ENCODE results near the gene HNRNPUL1. TPM values are rescaled to one million over a fixed set of nuclear protein-coding genes. Genes with fewer than 3 reads are reported as not detected.
A peak's percentile ranks its signal among the peaks of the same experiment; 100 is the strongest.

HNRNPUL1 gene
- total RNA-seq, 5 donors from 2014 or later (not counting 1 experiment from before 2014, with no cell fraction given), result 275 to 350 (median 307) TPM

GRCh38 chr19:41269055-41269454 is 4.9 kb downstream of the HNRNPUL1 start:
- no peak overlapping the region for H3K27ac Mint-ChIP-seq

GRCh38 chr19:41269571-41269970 is 5.4 kb downstream of the HNRNPUL1 start:
- Mint-ChIP-seq H3K4me3 (no peak overlapping the region), H3K27ac (peak overlapping the region in 1 of 2 donors; percentile 34), H3K9me3 (no peaks in the 10 kb centered on the region), H3K4me1 (peaks cover 38% of the 10 kb centered on the region in 3 donors), H3K36me3 (peaks cover 56% of the 10 kb centered on the region), H3K27me3 (no peaks in the 10 kb centered on the region)
- no peaks in the 10 kb centered on the region for H3K27me3 ChIP-seq (replicated peaks in 1 of 2; ENCODE audit: control insufficient read depth in 2 of 2, extremely low read depth in 1 of 2, insufficient read depth in 2 of 2, low read length in 1 of 2)
- H3K9me3 ChIP-seq, result no peaks in the 10 kb centered on the region
- DNase-seq (no peak), ATAC-seq (replicated peaks in 1 of 4) (no peak)
- ChIA-PET CTCF (no interaction called here), POLR2A (interaction anchor here in 1 of 2 donors (0.6 kb wide), 1 partner anchor 69 kb away, joined by 3 read pairs; no protein-coding TSS in a partner anchor)
- no peak overlapping the region for H3K4me3 ChIP-seq (ENCODE audit: control insufficient read depth in 1 of 2, extremely low read depth in 1 of 2, low read length in 1 of 2)
- no peak overlapping the region for H3K27ac ChIP-seq (ENCODE audit: low read length)
- peaks cover 26 to 72% of the 10 kb centered on the region in 2 donors for H3K36me3 ChIP-seq (ENCODE audit: control insufficient read depth in 2 of 2, extremely low read depth in 1 of 2, insufficient read depth in 1 of 2, low read length in 1 of 2)
- peaks cover 10 to 28% of the 10 kb centered on the region in 2 experiments for H3K4me1 ChIP-seq (ENCODE audit: control insufficient read depth in 1 of 2, extremely low read depth in 1 of 2, insufficient read depth in 2 of 2, low read length in 2 of 2)
- no CpG with 5 or more reads among the region's 5 CpGs for WGBS (ENCODE audit: insufficient coverage)

More at GRCh38 chr19:41269055-41269454, 4.9 kb downstream of the HNRNPUL1 start:
- Mint-ChIP-seq H3K4me3 (no peak overlapping the region), H3K27me3 (no peaks in the 10 kb centered on the region), H3K36me3 (peaks cover 51% of the 10 kb centered on the region), H3K9me3 (no peaks in the 10 kb centered on the region), H3K4me1 (peaks cover 38% of the 10 kb centered on the region in 3 donors)
- no peaks in the 10 kb centered on the region for H3K9me3 ChIP-seq
- no peak overlapping the region for H3K4me3 ChIP-seq (ENCODE audit: control insufficient read depth in 1 of 2, extremely low read depth in 1 of 2, low read length in 1 of 2)
- H3K36me3 ChIP-seq (ENCODE audit: control insufficient read depth in 2 of 2, extremely low read depth in 1 of 2, insufficient read depth in 1 of 2, low read length in 1 of 2), result peaks cover 26 to 67% of the 10 kb centered on the region in 2 donors
- 83% methylated on average over 1 of the region's 2 CpGs for WGBS (ENCODE audit: insufficient coverage)
- ATAC-seq (replicated peaks in 1 of 4) (no peak), DNase-seq (no peak)
- POLR2A ChIA-PET, result no interaction called here
- peaks cover 10 to 28% of the 10 kb centered on the region in 2 experiments for H3K4me1 ChIP-seq (ENCODE audit: control insufficient read depth in 1 of 2, extremely low read depth in 1 of 2, insufficient read depth in 2 of 2, low read length in 2 of 2)
- no peak overlapping the region for H3K27ac ChIP-seq (ENCODE audit: low read length)
- no peaks in the 10 kb centered on the region for H3K27me3 ChIP-seq (replicated peaks in 1 of 2; ENCODE audit: control insufficient read depth in 2 of 2, extremely low read depth in 1 of 2, insufficient read depth in 2 of 2, low read length in 1 of 2)
- CTCF ChIA-PET, result no interaction called here

DNA sequence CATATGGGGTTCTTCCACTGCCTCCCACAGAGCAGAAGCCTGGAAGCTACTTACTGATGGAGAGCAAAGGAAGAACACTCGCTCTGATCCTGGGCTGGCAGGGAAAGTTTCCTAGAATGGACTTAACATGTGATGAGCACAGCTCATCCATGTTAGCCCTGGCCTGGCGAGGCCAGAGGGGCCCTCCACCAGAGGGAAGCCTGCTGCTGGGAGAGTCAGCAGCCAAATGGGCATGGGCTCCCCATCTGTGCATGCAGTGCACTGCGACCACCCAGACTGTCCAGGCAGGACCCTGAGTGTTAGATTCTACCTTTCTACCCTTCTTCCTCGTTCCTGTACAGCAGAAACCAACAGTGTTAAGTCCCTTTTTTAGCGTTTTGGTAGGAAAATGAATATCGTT is 8.9 kb downstream of the HNRNPUL1 start:
- Mint-ChIP-seq H3K9me3 (no peaks in the 10 kb centered on the region), H3K36me3 (peaks cover 62% of the 10 kb centered on the region), H3K4me1 (peaks cover 8 to 22% (median 10%) of the 10 kb centered on the region in 3 donors), H3K27me3 (no peaks in the 10 kb centered on the region), H3K27ac (peak overlapping the region in 1 of 2 donors; percentile 13), H3K4me3 (no peak overlapping the region)
- no peak overlapping the region for H3K4me3 ChIP-seq (ENCODE audit: control insufficient read depth in 1 of 2, extremely low read depth in 1 of 2, low read length in 1 of 2)
- CTCF ChIA-PET, result no interaction called here
- H3K36me3 ChIP-seq (ENCODE audit: control insufficient read depth in 2 of 2, extremely low read depth in 1 of 2, insufficient read depth in 1 of 2, low read length in 1 of 2), result peaks cover 33 to 95% of the 10 kb centered on the region in 2 donors
- ATAC-seq (replicated peaks in 1 of 4) (peak in 1 of 4 experiments; percentile 17), DNase-seq (no peak)
- 100% methylated on average over 2 of the region's 6 CpGs for WGBS (ENCODE audit: insufficient coverage)
- no peaks in the 10 kb centered on the region for H3K9me3 ChIP-seq
- H3K4me1 ChIP-seq (ENCODE audit: control insufficient read depth in 1 of 2, extremely low read depth in 1 of 2, insufficient read depth in 2 of 2, low read length in 2 of 2), result no peaks in the 10 kb centered on the region
- H3K27ac ChIP-seq (ENCODE audit: low read length), result no peak overlapping the region
- no peaks in the 10 kb centered on the region for H3K27me3 ChIP-seq (replicated peaks in 1 of 2; ENCODE audit: control insufficient read depth in 2 of 2, extremely low read depth in 1 of 2, insufficient read depth in 2 of 2, low read length in 1 of 2)
- POLR2A ChIA-PET, result interaction anchor here in 1 of 2 donors (0.5 kb wide), 1 partner anchor 456 kb away, joined by 4 read pairs; no protein-coding TSS in a partner anchor

DNA sequence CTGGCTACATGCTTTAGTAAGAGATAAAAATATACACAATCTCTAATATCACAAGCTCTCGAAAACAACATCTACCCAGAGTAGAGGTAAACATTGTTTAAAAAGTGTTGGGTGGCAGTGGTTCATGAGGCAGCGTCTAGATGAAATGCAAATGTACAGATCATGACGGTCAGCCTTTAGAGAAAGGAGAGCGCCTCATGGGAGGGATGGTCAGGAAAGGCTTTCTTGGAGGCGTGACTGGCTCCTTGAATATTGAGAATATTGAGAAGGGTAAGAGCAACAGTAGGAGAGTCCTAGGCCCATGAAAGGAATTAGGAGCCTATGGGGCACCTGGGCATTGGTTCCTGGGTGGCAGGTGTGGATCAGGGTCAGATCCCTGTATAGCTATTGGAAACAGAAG is 10.6 kb downstream of the HNRNPUL1 start:
- POLR2A ChIA-PET, result interaction anchor here in 1 of 2 donors (0.5 kb wide), 1 partner anchor 9 kb away, joined by 4 read pairs; no protein-coding TSS in a partner anchor
- Histone ChIP-seq H3K4me1 (ENCODE audit: control insufficient read depth in 1 of 2, extremely low read depth in 1 of 2, insufficient read depth in 2 of 2, low read length in 2 of 2) (no peaks in the 10 kb centered on the region), H3K9me3 (no peaks in the 10 kb centered on the region), H3K27me3 (replicated peaks in 1 of 2; ENCODE audit: control insufficient read depth in 2 of 2, extremely low read depth in 1 of 2, insufficient read depth in 2 of 2, low read length in 1 of 2) (no peaks in the 10 kb centered on the region), H3K4me3 (ENCODE audit: control insufficient read depth in 1 of 2, extremely low read depth in 1 of 2, low read length in 1 of 2) (no peak overlapping the region), H3K27ac (ENCODE audit: low read length) (no peak overlapping the region), H3K36me3 (ENCODE audit: control insufficient read depth in 2 of 2, extremely low read depth in 1 of 2, insufficient read depth in 1 of 2, low read length in 1 of 2) (peaks cover 29 to 94% of the 10 kb centered on the region in 2 donors)
- peaks cover 67% of the 10 kb centered on the region for H3K36me3 Mint-ChIP-seq
- H3K27ac Mint-ChIP-seq, result peak overlapping the region in 1 of 2 donors; percentile 11
- CTCF ChIA-PET, result no interaction called here
- no peaks in the 10 kb centered on the region for H3K9me3 Mint-ChIP-seq
- ATAC-seq (replicated peaks in 1 of 4) (no peak), DNase-seq (no peak)
- H3K4me1 Mint-ChIP-seq, result peaks cover 7 to 17% (median 11%) of the 10 kb centered on the region in 3 donors
- no peak overlapping the region for H3K4me3 Mint-ChIP-seq
- H3K27me3 Mint-ChIP-seq, result no peaks in the 10 kb centered on the region
- 98% methylated on average over 4 of the region's 5 CpGs for WGBS (ENCODE audit: insufficient coverage)

DNA sequence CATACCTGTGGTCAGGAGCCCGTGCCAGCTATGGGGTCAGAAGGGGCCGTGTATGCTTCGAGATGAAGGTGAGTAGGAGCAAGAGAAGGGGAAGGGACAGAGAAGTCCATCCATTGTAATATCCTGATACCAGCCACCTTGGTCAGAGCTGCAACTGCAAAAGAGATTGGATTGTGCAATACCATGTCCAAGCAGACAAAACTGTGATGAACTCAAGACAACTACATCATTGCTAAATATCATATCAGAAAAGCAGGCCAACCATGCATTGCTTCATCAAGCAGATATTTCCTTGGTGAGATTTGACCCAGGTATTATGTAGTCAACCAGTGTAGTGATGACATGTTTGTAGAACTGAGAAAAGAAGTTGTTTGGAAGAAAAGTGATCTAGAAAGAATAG is 12.1 kb downstream of the HNRNPUL1 start:
- Mint-ChIP-seq H3K4me1 (peaks cover 9 to 17% (median 13%) of the 10 kb centered on the region in 3 donors), H3K27me3 (no peaks in the 10 kb centered on the region), H3K4me3 (no peak overlapping the region), H3K36me3 (peaks cover 74% of the 10 kb centered on the region), H3K9me3 (no peaks in the 10 kb centered on the region), H3K27ac (no peak overlapping the region)
- Histone ChIP-seq H3K27ac (ENCODE audit: low read length) (no peak overlapping the region), H3K4me1 (ENCODE audit: control insufficient read depth in 1 of 2, extremely low read depth in 1 of 2, insufficient read depth in 2 of 2, low read length in 2 of 2) (no peaks in the 10 kb centered on the region), H3K36me3 (ENCODE audit: control insufficient read depth in 2 of 2, extremely low read depth in 1 of 2, insufficient read depth in 1 of 2, low read length in 1 of 2) (peaks cover 23 to 96% of the 10 kb centered on the region in 2 donors), H3K4me3 (ENCODE audit: control insufficient read depth in 1 of 2, extremely low read depth in 1 of 2, low read length in 1 of 2) (no peak overlapping the region), H3K27me3 (replicated peaks in 1 of 2; ENCODE audit: control insufficient read depth in 2 of 2, extremely low read depth in 1 of 2, insufficient read depth in 2 of 2, low read length in 1 of 2) (no peaks in the 10 kb centered on the region), H3K9me3 (no peaks in the 10 kb centered on the region)
- ATAC-seq (replicated peaks in 1 of 4), result no peak
- DNase-seq, result no peak
- CTCF ChIA-PET, result no interaction called here
- POLR2A ChIA-PET, result interaction anchor here (0.5 to 0.7 kb wide), 2 partner anchors 9 to 10 kb away, joined by 3 read pairs; no protein-coding TSS in a partner anchor
- WGBS (ENCODE audit: insufficient coverage), result 80% methylated on average over 1 of the region's 3 CpGs

- CTCF ChIA-PET, result interaction anchor here in 1 of 2 donors (0.5 kb wide), 1 partner anchor 74 kb away, joined by 13 read pairs; no protein-coding TSS in a partner anchor
These were observed 14.3 kb downstream of the HNRNPUL1 start for GRCh38 chr19:41278478-41278877.

More at GRCh38 chr19:41278478-41278877, 14.3 kb downstream of the HNRNPUL1 start:
- H3K9me3 ChIP-seq, result no peaks in the 10 kb centered on the region
- H3K4me3 ChIP-seq (ENCODE audit: control insufficient read depth in 1 of 2, extremely low read depth in 1 of 2, low read length in 1 of 2), result no peak overlapping the region
- H3K9me3 Mint-ChIP-seq, result no peaks in the 10 kb centered on the region
- no peak for DNase-seq
- POLR2A ChIA-PET, result interaction anchor here in 1 of 2 donors (0.7 kb wide), 1 partner anchor 10 kb away, joined by 3 read pairs; no protein-coding TSS in a partner anchor
- H3K36me3 Mint-ChIP-seq, result peaks cover 61% of the 10 kb centered on the region
- peaks cover 3 to 10% (median 9%) of the 10 kb centered on the region in 3 donors for H3K4me1 Mint-ChIP-seq
- no peak overlapping the region for H3K27ac Mint-ChIP-seq
- H3K27ac ChIP-seq (ENCODE audit: low read length), result no peak overlapping the region
- WGBS (ENCODE audit: insufficient coverage), result no CpG with 5 or more reads among the region's 2 CpGs
- no peak for ATAC-seq (replicated peaks in 1 of 4)
- peaks cover 7 to 94% of the 10 kb centered on the region in 2 donors for H3K36me3 ChIP-seq (ENCODE audit: control insufficient read depth in 2 of 2, extremely low read depth in 1 of 2, insufficient read depth in 1 of 2, low read length in 1 of 2)
- no peaks in the 10 kb centered on the region for H3K4me1 ChIP-seq (ENCODE audit: control insufficient read depth in 1 of 2, extremely low read depth in 1 of 2, insufficient read depth in 2 of 2, low read length in 2 of 2)
- no peak overlapping the region for H3K4me3 Mint-ChIP-seq
- no peaks in the 10 kb centered on the region for H3K27me3 Mint-ChIP-seq
- H3K27me3 ChIP-seq (replicated peaks in 1 of 2; ENCODE audit: control insufficient read depth in 2 of 2, extremely low read depth in 1 of 2, insufficient read depth in 2 of 2, low read length in 1 of 2), result no peaks in the 10 kb centered on the region
